Measurements from ENCODE around the gene VPS35. TPM values are rescaled to one million over a fixed set of nuclear protein-coding genes. Genes with fewer than 3 reads are reported as not detected.

The VPS35 gene
- total and polyA plus RNA-seq, 2 of the 13 experiments (the other 11 are each of a cell fraction or from before 2014, with no cell fraction given) = 30.7 to 136 TPM

GRCh38 chr16:46688654-46689364, at the start of gene VPS35 (continued):
- TF ChIP-seq ZNF670 (CRISPR knock-in tag; IDR thresholded peaks at IDR 0.05; ENCODE audit: borderline replicate concordance) (no peak), ZKSCAN5 (CRISPR knock-in tag; IDR thresholded peaks at IDR 0.05) (0 out of 2 replicates have a peak, but pooled peaks have one; percentile 38), KDM4B (CRISPR knock-in tag; IDR thresholded peaks at IDR 0.05) (peak; percentile 45; the same call in 1 of the 2 replicates), TFAP4 (IDR thresholded peaks at IDR 0.05; ENCODE audit: borderline replicate concordance, low read depth) (no peak; the same call in 1 of the 2 replicates), TP53 (CRISPR knock-in tag; conservative IDR thresholded peaks at IDR 0.05) (0 out of 2 replicates have a peak, but pooled peaks have one; percentile 17), SMAD3 (CRISPR knock-in tag; IDR thresholded peaks at IDR 0.05) (peak; percentile 31; the same call in 1 of the 2 replicates), STAT6 (CRISPR knock-in tag; IDR thresholded peaks at IDR 0.05; ENCODE audit: borderline replicate concordance) (0 out of 2 replicates have a peak, but pooled peaks have one; percentile 78), ZNF639 (CRISPR knock-in tag; conservative IDR thresholded peaks at IDR 0.05) (no peak; the same call in 1 of the 2 replicates), IRF9 (CRISPR knock-in tag; IDR thresholded peaks at IDR 0.05; ENCODE audit: borderline replicate concordance) (peak; percentile 15; the same call in 1 of the 2 replicates), RAD21 (CRISPR knock-in tag; IDR thresholded peaks at IDR 0.05) (no peak; the same call in 1 of the 2 replicates), ZNF841 (CRISPR knock-in tag; IDR thresholded peaks at IDR 0.05; ENCODE audit: borderline replicate concordance) (no peak), MTA1 (CRISPR knock-in tag; IDR thresholded peaks at IDR 0.05; ENCODE audit: borderline replicate concordance) (peak; percentile 81; the same call in 1 of the 2 replicates), ZNF367 (CRISPR knock-in tag; IDR thresholded peaks at IDR 0.05; ENCODE audit: borderline replicate concordance) (peak; percentile 45; the same call in 1 of the 2 replicates), ZNF460 (CRISPR knock-in tag; IDR thresholded peaks at IDR 0.05; ENCODE audit: borderline replicate concordance) (no peak), ZNF383 (CRISPR knock-in tag; IDR thresholded peaks at IDR 0.05; ENCODE audit: borderline replicate concordance) (no peak), MAF1 (CRISPR knock-in tag; IDR thresholded peaks at IDR 0.05; ENCODE audit: borderline replicate concordance) (peak; percentile 75; the same call in 1 of the 2 replicates), ZNF674 (CRISPR knock-in tag; IDR thresholded peaks at IDR 0.05; ENCODE audit: low read depth) (peak; percentile 58; the same call in 1 of the 2 replicates), REXO4 (CRISPR knock-in tag; IDR thresholded peaks at IDR 0.05; ENCODE audit: borderline replicate concordance) (no peak; the same call in 1 of the 2 replicates), CENPT (CRISPR knock-in tag; IDR thresholded peaks at IDR 0.05; ENCODE audit: low read depth) (no peak; the same call in 1 of the 2 replicates)
- TF ChIP-seq, protein P1, sequence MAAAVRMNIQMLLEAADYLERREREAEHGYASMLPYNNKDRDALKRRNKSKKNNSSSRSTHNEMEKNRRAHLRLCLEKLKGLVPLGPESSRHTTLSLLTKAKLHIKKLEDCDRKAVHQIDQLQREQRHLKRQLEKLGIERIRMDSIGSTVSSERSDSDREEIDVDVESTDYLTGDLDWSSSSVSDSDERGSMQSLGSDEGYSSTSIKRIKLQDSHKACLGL (CRISPR knock-in tag; IDR thresholded peaks at IDR 0.05) = peak; percentile 68; the same call in 1 of the 2 replicates
